ENCODE data around the gene MUC2.

The MUC2 gene

GRCh38 chr11:1087961-1088926 lies 13.6 kb downstream of the MUC2 start:
- Histone ChIP-seq H2AK5ac (ENCODE audit: low read length) (no peak overlapping the region), H3K23ac (ENCODE audit: low read length) (no peak overlapping the region), H2BK120ac (ENCODE audit: insufficient read depth, low read length, poor library complexity) (no peak overlapping the region), H3K27me3 (ENCODE audit: insufficient read depth, low read length) (no peaks in the 10 kb centered on the region), H4K12ac (ENCODE audit: low read depth, low read length) (no peak overlapping the region), H3K4me2 (ENCODE audit: low read length) (no peak overlapping the region), H3K4me1 (ENCODE audit: control insufficient read depth in 1 of 2, insufficient read depth in 2 of 2, low read length in 2 of 2) (no peaks in the 10 kb centered on the region), H3K79me2 (ENCODE audit: control insufficient read depth, insufficient read depth, low read length, poor library complexity) (no peaks in the 10 kb centered on the region), H3K18ac (ENCODE audit: low read length) (no peak overlapping the region), H2BK5ac (ENCODE audit: low read depth, low read length, poor library complexity) (no peak overlapping the region), H3K9ac (ENCODE audit: low read length) (no peak overlapping the region), H4K91ac (ENCODE audit: low read depth, low read length) (no peak overlapping the region), H3K9me3 (ENCODE audit: insufficient read depth, low read depth, low read length) (peaks cover 53% of the 10 kb centered on the region), H3K36me3 (ENCODE audit: control insufficient read depth in 1 of 2, insufficient read depth in 2 of 2, low read length in 2 of 2) (peaks cover 0 to 2% of the 10 kb centered on the region in 2 experiments), H2BK12ac (ENCODE audit: low read length) (no peak overlapping the region), H3K79me1 (ENCODE audit: low read length) (no peaks in the 10 kb centered on the region), H2AFZ (ENCODE audit: insufficient read depth, low read length, poor library complexity) (no peak overlapping the region), H3K27ac (ENCODE audit: low read depth, low read length) (no peak overlapping the region), H4K8ac (ENCODE audit: low read depth, low read length) (no peak overlapping the region), H3K4me3 (ENCODE audit: low read depth, low read length) (no peak overlapping the region), H3K14ac (ENCODE audit: low read length) (no peak overlapping the region), H3K4ac (ENCODE audit: low read depth, low read length) (no peak overlapping the region)
- no peak for DNase-seq
- WGBS (ENCODE audit: extremely low coverage, insufficient coverage, insufficient read length): no CpG with 5 or more reads among the region's 40 CpGs

DNA sequence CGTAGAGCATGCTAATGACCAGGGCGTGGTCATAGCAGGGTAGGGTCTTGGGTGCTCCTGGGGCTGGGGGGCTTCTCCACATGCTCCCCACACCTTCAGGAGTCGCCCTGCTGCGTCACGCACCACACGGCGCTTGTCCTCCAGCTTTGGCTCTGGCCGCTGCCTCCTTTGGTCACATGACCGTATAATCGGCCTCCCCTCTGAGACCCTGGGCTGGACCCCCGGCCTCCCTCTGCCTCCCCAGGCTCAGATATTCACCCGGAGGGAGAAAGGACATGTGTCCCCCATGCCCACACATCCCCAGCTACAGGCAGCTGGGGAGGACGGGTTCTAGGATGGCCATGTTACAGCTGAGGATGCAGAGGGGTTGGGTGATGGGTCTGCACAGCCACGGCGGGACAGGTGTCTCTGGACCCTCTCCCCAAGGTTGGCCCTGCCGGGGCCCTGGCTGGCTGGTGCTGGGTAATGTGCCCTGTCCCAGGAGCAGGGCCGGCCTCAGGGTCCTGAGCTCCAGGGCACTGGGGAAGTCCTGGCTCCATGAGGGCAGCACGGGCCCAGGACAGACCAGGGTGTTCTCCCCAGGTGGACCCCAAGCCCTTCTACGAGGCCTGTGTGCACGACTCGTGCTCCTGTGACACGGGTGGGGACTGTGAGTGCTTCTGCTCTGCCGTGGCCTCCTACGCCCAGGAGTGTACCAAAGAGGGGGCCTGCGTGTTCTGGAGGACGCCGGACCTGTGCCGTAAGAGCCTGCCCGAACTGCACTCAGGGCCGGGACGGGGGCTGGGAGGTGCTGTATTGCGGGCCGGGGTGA lies 14.5 kb downstream of the MUC2 start:
- H3K4me3 ChIP-seq (ENCODE audit: low read depth, low read length): no peak overlapping the region
- no CpG with 5 or more reads among the region's 33 CpGs for WGBS (ENCODE audit: extremely low coverage, insufficient coverage, insufficient read length)
- no peaks in the 10 kb centered on the region for H3K27me3 ChIP-seq (ENCODE audit: insufficient read depth, low read length)

GRCh38 chr11:1089738-1090599 lies 15.3 kb downstream of the MUC2 start:
- H3K23ac ChIP-seq (ENCODE audit: low read length): no peak overlapping the region
- WGBS (ENCODE audit: extremely low coverage, insufficient coverage, insufficient read length): no CpG with 5 or more reads among the region's 31 CpGs
- no peak overlapping the region for H4K8ac ChIP-seq (ENCODE audit: low read depth, low read length)
- no peaks in the 10 kb centered on the region for H3K79me1 ChIP-seq (ENCODE audit: low read length)
- no peak overlapping the region for H2BK120ac ChIP-seq (ENCODE audit: insufficient read depth, low read length, poor library complexity)
- H4K12ac ChIP-seq (ENCODE audit: low read depth, low read length): no peak overlapping the region
- H2BK5ac ChIP-seq (ENCODE audit: low read depth, low read length, poor library complexity): no peak overlapping the region
- no peak overlapping the region for H3K14ac ChIP-seq (ENCODE audit: low read length)
- no peaks in the 10 kb centered on the region for H3K27me3 ChIP-seq (ENCODE audit: insufficient read depth, low read length)
- peaks cover 0 to 2% of the 10 kb centered on the region in 2 experiments for H3K36me3 ChIP-seq (ENCODE audit: control insufficient read depth in 1 of 2, insufficient read depth in 2 of 2, low read length in 2 of 2)
- H3K79me2 ChIP-seq (ENCODE audit: control insufficient read depth, insufficient read depth, low read length, poor library complexity): no peaks in the 10 kb centered on the region
- H2BK12ac ChIP-seq (ENCODE audit: low read length): no peak overlapping the region
- DNase-seq: no peak
- no peaks in the 10 kb centered on the region for H3K4me1 ChIP-seq (ENCODE audit: control insufficient read depth in 1 of 2, insufficient read depth in 2 of 2, low read length in 2 of 2)
- H3K9ac ChIP-seq (ENCODE audit: low read length): no peak overlapping the region
- no peak overlapping the region for H4K91ac ChIP-seq (ENCODE audit: low read depth, low read length)
- no peak overlapping the region for H2AK5ac ChIP-seq (ENCODE audit: low read length)
- H3K27ac ChIP-seq (ENCODE audit: low read depth, low read length): no peak overlapping the region
- H3K4me2 ChIP-seq (ENCODE audit: low read length): no peak overlapping the region
- no peak overlapping the region for H3K4me3 ChIP-seq (ENCODE audit: low read depth, low read length)
- H3K18ac ChIP-seq (ENCODE audit: low read length): no peak overlapping the region
- no peak overlapping the region for H3K4ac ChIP-seq (ENCODE audit: low read depth, low read length)
- peaks cover 63% of the 10 kb centered on the region for H3K9me3 ChIP-seq (ENCODE audit: insufficient read depth, low read depth, low read length)
- H2AFZ ChIP-seq (ENCODE audit: insufficient read depth, low read length, poor library complexity): no peak overlapping the region

More for the DNA sequence above, 14.5 kb downstream of the MUC2 start:
- Histone ChIP-seq H4K8ac (ENCODE audit: low read depth, low read length) (no peak overlapping the region), H2AK5ac (ENCODE audit: low read length) (no peak overlapping the region), H3K27ac (ENCODE audit: low read depth, low read length) (no peak overlapping the region), H2BK5ac (ENCODE audit: low read depth, low read length, poor library complexity) (no peak overlapping the region), H3K9ac (ENCODE audit: low read length) (no peak overlapping the region), H3K4me1 (ENCODE audit: control insufficient read depth in 1 of 2, insufficient read depth in 2 of 2, low read length in 2 of 2) (no peaks in the 10 kb centered on the region), H2BK12ac (ENCODE audit: low read length) (no peak overlapping the region), H3K79me2 (ENCODE audit: control insufficient read depth, insufficient read depth, low read length, poor library complexity) (no peaks in the 10 kb centered on the region), H3K4ac (ENCODE audit: low read depth, low read length) (no peak overlapping the region), H3K4me2 (ENCODE audit: low read length) (no peak overlapping the region), H2AFZ (ENCODE audit: insufficient read depth, low read length, poor library complexity) (no peak overlapping the region), H4K91ac (ENCODE audit: low read depth, low read length) (no peak overlapping the region), H4K12ac (ENCODE audit: low read depth, low read length) (no peak overlapping the region), H2BK120ac (ENCODE audit: insufficient read depth, low read length, poor library complexity) (no peak overlapping the region), H3K14ac (ENCODE audit: low read length) (no peak overlapping the region), H3K18ac (ENCODE audit: low read length) (no peak overlapping the region), H3K79me1 (ENCODE audit: low read length) (no peaks in the 10 kb centered on the region), H3K9me3 (ENCODE audit: insufficient read depth, low read depth, low read length) (peaks cover 55% of the 10 kb centered on the region), H3K23ac (ENCODE audit: low read length) (no peak overlapping the region), H3K36me3 (ENCODE audit: control insufficient read depth in 1 of 2, insufficient read depth in 2 of 2, low read length in 2 of 2) (peaks cover 0 to 2% of the 10 kb centered on the region in 2 experiments)
- DNase-seq: no peak
